Smooth muscle cell of trachea (primary cell): Measurements from ENCODE around the gene GPBAR1. TPM values are rescaled to one million over a fixed set of nuclear protein-coding genes. Genes with fewer than 3 reads are reported as not detected.

Source experiments
- total RNA-seq: library from RNA; depleted of rRNA; stranded (reverse); fragments of >200 nt; gene quantifications from 2 replicates; pipeline ENCODE4 v1.2.1, GENCODE V29; 2014

The GPBAR1 gene
- total RNA-seq = not detected in 2 replicates

GRCh38 chr2:218260742-218261422, at the start of gene GPBAR1:
Gene GPBAR1 (plus strand): TSS chr2:218261015. CDS start chr2:218262725, 1,710 bp downstream.

GRCh38 chr2:218216674-218217359, 44.0 kb upstream of the GPBAR1 start, which contains the start of gene ARPC2:
Gene ARPC2 (plus strand): TSS chr2:218217189. CDS start chr2:218217471, 282 bp downstream.

GRCh38 chr2:218269900-218270720, 9.3 kb downstream of the GPBAR1 start, which contains the start of the genes AAMP and PNKD:
Gene AAMP (minus strand): TSS chr2:218270137. CDS start chr2:218270086, 51 bp downstream.
Gene PNKD (plus strand): TSS chr2:218270519. CDS start chr2:218270536, 17 bp downstream.

GRCh38 chr2:218292048-218293014, 31.5 kb downstream of the GPBAR1 start, which contains the start of gene TMBIM1:
Gene TMBIM1 (minus strand): TSS chr2:218292503. CDS start chr2:218282141, 10,362 bp downstream.

Other genes with a start within 250 kb of the GPBAR1 start
- not detected in 2 replicates for gene RUFY4, start 191.8 kb upstream of the GPBAR1 start, total RNA-seq
- not detected in 2 replicates for gene CXCR2, start 135.0 kb upstream of the GPBAR1 start, total RNA-seq
- gene CXCR1, start 94.1 kb upstream of the GPBAR1 start, total RNA-seq = not detected in 2 replicates
- 224 and 365 TPM in 2 replicates for gene ARPC2, start 43.8 kb upstream of the GPBAR1 start, total RNA-seq
- 153 and 157 TPM in 2 replicates for gene AAMP, start 9.1 kb downstream of the GPBAR1 start, total RNA-seq
- gene PNKD, start 9.5 kb downstream of the GPBAR1 start, total RNA-seq = 26.1 and 29.1 TPM in 2 replicates
- gene TMBIM1, start 31.5 kb downstream of the GPBAR1 start, total RNA-seq = 111 and 299 TPM in 2 replicates
- 0.17 TPM in 1 of 2 replicates, not detected in the other for gene CATIP, start 95.8 kb downstream of the GPBAR1 start, total RNA-seq
- gene SLC11A1, start 121.3 kb downstream of the GPBAR1 start, total RNA-seq = under 0.01 and 0.33 TPM in 2 replicates
- 53.4 and 88.0 TPM in 2 replicates for gene CTDSP1, start 138.9 kb downstream of the GPBAR1 start, total RNA-seq
- gene VIL1, start 158.1 kb downstream of the GPBAR1 start, total RNA-seq = not detected in 2 replicates